ENCODE measurements around the gene ITPR3. TPM values are rescaled to one million over a fixed set of nuclear protein-coding genes. Genes with fewer than 3 reads are reported as not detected.

The ITPR3 gene
- total RNA-seq, 2 donors from 2014 or later, result 48.1 to 48.3 TPM

DNA sequence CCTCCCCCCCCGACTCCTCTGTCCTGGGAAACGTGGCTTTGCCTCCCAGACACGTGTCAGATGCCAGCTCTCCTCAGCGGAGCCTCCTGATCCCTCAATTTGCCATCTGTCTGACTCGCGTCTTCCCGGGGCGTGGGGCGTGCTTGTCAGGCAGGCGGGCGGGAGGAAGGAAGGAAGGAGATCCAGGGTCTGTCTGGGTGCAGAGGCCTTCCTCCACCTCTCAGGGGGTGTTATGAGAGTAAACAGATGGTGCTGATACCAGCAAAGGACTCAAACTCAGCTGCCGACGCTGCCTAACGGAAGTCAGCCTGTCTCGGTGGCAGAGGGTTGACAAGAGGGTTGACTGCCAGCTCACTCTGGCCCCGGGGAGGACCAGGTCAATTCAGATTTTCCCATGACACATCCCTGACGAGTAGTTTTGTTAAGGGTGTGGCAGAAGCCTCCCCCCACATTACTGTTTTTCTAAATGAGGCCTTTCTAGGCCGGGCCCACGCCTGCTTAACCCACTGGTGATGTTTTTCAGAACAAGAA is 73.3 kb downstream of the ITPR3 start:
- Mint-ChIP-seq H3K4me3 (peak overlapping the region; percentile 80), H3K4me1 (peaks cover 52% of the 10 kb centered on the region), H3K36me3 (ENCODE audit: low read depth) (peaks cover 6% of the 10 kb centered on the region), H3K27me3 (no peaks in the 10 kb centered on the region), H3K27ac (peak overlapping the region; percentile 99)
- ATAC-seq (peak; percentile 64), DNase-seq (peak; percentile 25 to 61 (median 34))
- H3K9me3 ChIP-seq (ENCODE audit: control insufficient read depth, low read length, poor library complexity, severe bottlenecking), result no peaks in the 10 kb centered on the region

DNA sequence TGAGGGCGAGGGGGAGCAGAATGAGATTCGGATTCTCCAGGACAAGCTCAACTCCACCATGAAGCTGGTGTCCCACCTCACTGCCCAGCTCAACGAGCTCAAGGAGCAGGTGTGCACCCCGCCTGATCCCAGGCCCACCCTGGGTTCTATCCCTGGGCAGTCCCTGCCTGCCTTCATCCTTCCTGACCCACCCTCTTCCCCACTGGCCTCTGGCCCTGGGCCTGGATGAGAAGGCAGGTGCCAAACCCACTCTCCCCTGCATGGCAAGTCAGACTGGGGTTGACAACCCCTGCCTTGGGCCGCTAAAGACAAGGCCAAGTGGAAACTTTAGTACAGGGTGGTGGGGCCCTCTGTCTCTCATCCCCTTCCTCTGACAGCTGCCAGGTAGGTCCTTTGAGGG is 73.9 kb downstream of the ITPR3 start:
- ATAC-seq (no peak), DNase-seq (no peak)
- peak overlapping the region; percentile 99 for H3K27ac Mint-ChIP-seq
- H3K27me3 Mint-ChIP-seq, result no peaks in the 10 kb centered on the region
- peaks cover 5% of the 10 kb centered on the region for H3K36me3 Mint-ChIP-seq (ENCODE audit: low read depth)
- peak overlapping the region; percentile 80 for H3K4me3 Mint-ChIP-seq
- H3K4me1 Mint-ChIP-seq, result peaks cover 52% of the 10 kb centered on the region
- H3K9me3 ChIP-seq (ENCODE audit: control insufficient read depth, low read length, poor library complexity, severe bottlenecking), result no peaks in the 10 kb centered on the region

DNA sequence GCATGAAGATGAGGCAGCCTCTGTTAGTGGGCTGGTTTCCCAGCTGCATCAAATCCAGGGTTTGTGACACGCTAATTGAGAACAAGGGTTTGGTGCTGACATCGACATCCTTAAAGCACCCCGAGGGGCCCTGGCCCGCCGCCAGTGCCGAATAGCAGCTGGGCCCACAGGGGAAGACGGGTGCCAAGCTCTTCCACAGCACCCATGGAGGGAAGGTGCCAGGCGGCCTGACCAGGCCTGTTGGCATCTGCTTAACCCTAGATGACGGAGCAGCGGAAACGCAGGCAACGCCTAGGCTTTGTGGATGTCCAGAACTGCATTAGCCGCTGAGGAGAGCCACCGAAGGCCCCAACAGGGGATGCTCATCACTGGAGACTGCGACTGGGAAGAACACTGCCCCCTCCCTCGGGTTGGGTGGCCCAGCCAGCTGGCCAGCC is 74.3 kb downstream of the ITPR3 start:
- H3K27me3 Mint-ChIP-seq, result no peaks in the 10 kb centered on the region
- H3K4me3 Mint-ChIP-seq, result peak overlapping the region; percentile 64
- DNase-seq (no peak), ATAC-seq (no peak)
- peaks cover 5% of the 10 kb centered on the region for H3K36me3 Mint-ChIP-seq (ENCODE audit: low read depth)
- H3K27ac Mint-ChIP-seq, result peak overlapping the region; percentile 99
- H3K4me1 Mint-ChIP-seq, result peaks cover 54% of the 10 kb centered on the region
- H3K9me3 ChIP-seq (ENCODE audit: control insufficient read depth, low read length, poor library complexity, severe bottlenecking), result no peaks in the 10 kb centered on the region

- H3K9me3 ChIP-seq (ENCODE audit: control insufficient read depth, low read length, poor library complexity, severe bottlenecking), result no peaks in the 10 kb centered on the region
- DNase-seq (no peak), ATAC-seq (no peak)
- H3K36me3 Mint-ChIP-seq (ENCODE audit: low read depth), result peaks cover 3% of the 10 kb centered on the region
- H3K4me1 Mint-ChIP-seq, result peaks cover 51% of the 10 kb centered on the region
- H3K27me3 Mint-ChIP-seq, result no peaks in the 10 kb centered on the region
- peak overlapping the region; percentile 99 for H3K27ac Mint-ChIP-seq
- H3K4me3 Mint-ChIP-seq, result peak overlapping the region; percentile 64
These were observed 75.0 kb downstream of the ITPR3 start for GRCh38 chr6:33696076-33696475.

DNA sequence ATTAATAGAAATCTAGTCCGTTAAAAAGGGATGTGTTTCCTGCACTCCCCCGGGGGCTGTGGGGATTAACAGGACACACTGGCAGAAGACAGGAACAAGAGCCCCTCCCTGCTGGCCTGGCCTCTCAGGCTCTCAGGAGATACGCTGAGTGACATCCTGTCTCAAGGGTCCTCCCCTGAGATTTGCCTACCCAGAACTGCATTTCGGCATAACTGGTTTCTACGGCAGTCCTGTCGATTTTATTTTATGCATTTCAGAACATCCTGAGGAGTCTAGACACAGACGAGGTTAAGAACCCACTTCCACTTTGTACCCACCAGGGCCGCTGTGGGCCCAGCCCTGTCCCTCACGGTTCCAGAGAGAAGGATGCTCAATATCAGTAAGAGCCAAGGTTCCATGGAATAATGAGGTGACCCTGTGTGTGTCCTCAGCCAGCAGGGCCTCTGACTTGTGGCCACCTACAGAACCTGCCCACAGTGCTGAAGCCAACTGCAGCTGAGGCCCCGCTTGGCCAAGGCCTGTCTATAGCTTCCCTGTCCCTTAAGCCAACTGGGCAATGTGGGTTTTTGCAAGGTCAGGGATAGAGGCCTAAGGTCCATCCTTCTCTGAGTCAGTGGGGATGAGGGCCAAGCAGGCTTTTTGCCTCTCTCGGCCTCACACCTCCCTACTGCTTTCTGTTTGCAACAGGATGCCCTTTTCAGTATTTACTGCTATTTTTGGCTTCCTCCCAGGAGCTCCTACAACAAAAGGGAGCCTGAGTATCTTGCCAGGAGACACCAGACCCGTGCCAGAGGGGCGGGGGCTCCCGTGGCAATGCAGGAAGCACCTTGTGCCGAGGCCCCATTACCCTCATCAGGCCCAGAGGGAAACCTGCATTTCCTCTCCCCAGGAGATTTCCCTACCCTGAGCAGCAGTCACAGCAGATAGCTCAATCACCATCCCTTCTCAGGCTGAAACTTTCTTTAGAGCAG is 75.7 kb downstream of the ITPR3 start:
- ATAC-seq, result peak; percentile 42
- peak overlapping the region; percentile 73 for H3K4me3 Mint-ChIP-seq
- peaks cover 3% of the 10 kb centered on the region for H3K36me3 Mint-ChIP-seq (ENCODE audit: low read depth)
- H3K9me3 ChIP-seq (ENCODE audit: control insufficient read depth, low read length, poor library complexity, severe bottlenecking), result no peaks in the 10 kb centered on the region
- no peaks in the 10 kb centered on the region for H3K27me3 Mint-ChIP-seq
- peaks cover 45% of the 10 kb centered on the region for H3K4me1 Mint-ChIP-seq
- H3K27ac Mint-ChIP-seq, result peak overlapping the region; percentile 99
- no peak for DNase-seq

- Mint-ChIP-seq H3K36me3 (ENCODE audit: low read depth) (no peaks in the 10 kb centered on the region), H3K27me3 (no peaks in the 10 kb centered on the region), H3K4me1 (peaks cover 38% of the 10 kb centered on the region), H3K27ac (peak overlapping the region; percentile 99), H3K4me3 (no peak overlapping the region)
- DNase-seq, result no peak
- ATAC-seq, result no peak
- no peaks in the 10 kb centered on the region for H3K9me3 ChIP-seq (ENCODE audit: control insufficient read depth, low read length, poor library complexity, severe bottlenecking)
These were observed 76.7 kb downstream of the ITPR3 start for GRCh38 chr6:33697845-33698244.

GRCh38 chr6:33698494-33698893 is 77.4 kb downstream of the ITPR3 start:
- no peak for ATAC-seq
- DNase-seq, result no peak
- Mint-ChIP-seq H3K4me1 (peaks cover 34% of the 10 kb centered on the region), H3K27me3 (no peaks in the 10 kb centered on the region), H3K4me3 (no peak overlapping the region), H3K27ac (peak overlapping the region; percentile 99), H3K36me3 (ENCODE audit: low read depth) (no peaks in the 10 kb centered on the region)
- no peaks in the 10 kb centered on the region for H3K9me3 ChIP-seq (ENCODE audit: control insufficient read depth, low read length, poor library complexity, severe bottlenecking)

- peak overlapping the region; percentile 99 for H3K27ac Mint-ChIP-seq
- no peak overlapping the region for H3K4me3 Mint-ChIP-seq
- no peak for ATAC-seq
- no peaks in the 10 kb centered on the region for H3K27me3 Mint-ChIP-seq
- peaks cover 32% of the 10 kb centered on the region for H3K4me1 Mint-ChIP-seq
- H3K9me3 ChIP-seq (ENCODE audit: control insufficient read depth, low read length, poor library complexity, severe bottlenecking), result no peaks in the 10 kb centered on the region
- no peaks in the 10 kb centered on the region for H3K36me3 Mint-ChIP-seq (ENCODE audit: low read depth)
- no peak for DNase-seq
These were observed 78.0 kb downstream of the ITPR3 start for GRCh38 chr6:33699131-33699530.

DNA sequence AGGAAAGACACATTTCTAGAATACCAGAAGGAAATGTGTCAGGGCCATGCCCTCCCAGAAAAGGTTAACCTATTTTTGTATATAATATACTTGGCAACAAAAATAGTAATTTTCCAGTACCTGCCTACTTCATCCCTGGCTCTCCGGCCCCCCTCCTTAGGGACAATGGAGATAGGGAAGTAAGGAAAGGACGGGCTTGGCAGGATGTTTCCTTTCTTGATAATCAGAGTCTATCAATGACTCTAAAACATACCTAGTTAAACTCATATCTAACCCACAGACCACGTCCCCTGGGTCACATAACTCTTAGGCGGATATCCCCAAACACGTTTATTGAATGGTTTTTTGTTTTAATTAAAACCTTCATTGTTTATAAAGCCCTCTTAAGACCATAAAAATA is 78.6 kb downstream of the ITPR3 start:
- DNase-seq (no peak), ATAC-seq (no peak)
- peaks cover 28% of the 10 kb centered on the region for H3K4me1 Mint-ChIP-seq
- H3K9me3 ChIP-seq (ENCODE audit: control insufficient read depth, low read length, poor library complexity, severe bottlenecking), result no peaks in the 10 kb centered on the region
- no peak overlapping the region for H3K4me3 Mint-ChIP-seq
- peak overlapping the region; percentile 83 for H3K27ac Mint-ChIP-seq
- H3K36me3 Mint-ChIP-seq (ENCODE audit: low read depth), result no peaks in the 10 kb centered on the region
- no peaks in the 10 kb centered on the region for H3K27me3 Mint-ChIP-seq

DNA sequence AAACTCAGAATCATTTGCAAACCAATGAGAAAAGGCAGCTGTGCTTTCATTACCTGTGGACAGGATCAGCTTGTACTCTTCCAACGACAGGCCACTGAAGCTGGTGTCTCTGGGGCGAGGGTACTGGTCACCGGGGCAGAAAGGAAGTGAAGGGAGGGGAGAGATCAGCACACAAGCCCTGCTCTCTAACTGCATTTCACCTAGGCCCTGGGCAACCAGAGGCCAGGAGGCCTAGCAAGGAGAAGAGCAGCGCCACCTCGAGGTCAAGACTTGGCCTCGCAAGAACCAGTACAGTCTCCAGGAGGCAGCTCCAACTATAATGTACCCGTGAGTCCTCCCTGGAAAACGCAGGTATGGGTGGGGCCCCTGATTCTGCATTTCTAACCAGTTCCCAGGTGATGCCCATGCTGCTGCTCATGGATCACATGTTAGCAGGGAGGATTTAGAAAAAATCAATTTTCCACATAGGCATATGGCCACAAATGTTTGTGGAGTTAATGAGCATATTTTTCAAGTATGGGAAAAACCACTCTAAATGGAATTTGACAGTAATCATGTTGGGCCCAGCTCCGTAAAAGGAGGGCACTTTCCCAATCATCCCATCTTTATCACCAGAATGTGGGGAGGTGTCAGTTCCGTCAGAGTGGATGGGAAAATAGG is 79.4 kb downstream of the ITPR3 start:
- H3K9me3 ChIP-seq (ENCODE audit: control insufficient read depth, low read length, poor library complexity, severe bottlenecking), result no peaks in the 10 kb centered on the region
- H3K36me3 Mint-ChIP-seq (ENCODE audit: low read depth), result no peaks in the 10 kb centered on the region
- DNase-seq (peak; percentile 47 to 72 (median 57)), ATAC-seq (peak; percentile 76)
- peak overlapping the region; percentile 83 for H3K27ac Mint-ChIP-seq
- peaks cover 25% of the 10 kb centered on the region for H3K4me1 Mint-ChIP-seq
- no peak overlapping the region for H3K4me3 Mint-ChIP-seq
- H3K27me3 Mint-ChIP-seq, result no peaks in the 10 kb centered on the region

GRCh38 chr6:33702345-33702977 is 81.3 kb downstream of the ITPR3 start:
- Mint-ChIP-seq H3K4me1 (peaks cover 10% of the 10 kb centered on the region), H3K27ac (peak overlapping the region; percentile 14), H3K36me3 (ENCODE audit: low read depth) (no peaks in the 10 kb centered on the region), H3K27me3 (no peaks in the 10 kb centered on the region), H3K4me3 (no peak overlapping the region)
- ATAC-seq (peak; percentile 74), DNase-seq (no peak)
- H3K9me3 ChIP-seq (ENCODE audit: control insufficient read depth, low read length, poor library complexity, severe bottlenecking), result no peaks in the 10 kb centered on the region

DNA sequence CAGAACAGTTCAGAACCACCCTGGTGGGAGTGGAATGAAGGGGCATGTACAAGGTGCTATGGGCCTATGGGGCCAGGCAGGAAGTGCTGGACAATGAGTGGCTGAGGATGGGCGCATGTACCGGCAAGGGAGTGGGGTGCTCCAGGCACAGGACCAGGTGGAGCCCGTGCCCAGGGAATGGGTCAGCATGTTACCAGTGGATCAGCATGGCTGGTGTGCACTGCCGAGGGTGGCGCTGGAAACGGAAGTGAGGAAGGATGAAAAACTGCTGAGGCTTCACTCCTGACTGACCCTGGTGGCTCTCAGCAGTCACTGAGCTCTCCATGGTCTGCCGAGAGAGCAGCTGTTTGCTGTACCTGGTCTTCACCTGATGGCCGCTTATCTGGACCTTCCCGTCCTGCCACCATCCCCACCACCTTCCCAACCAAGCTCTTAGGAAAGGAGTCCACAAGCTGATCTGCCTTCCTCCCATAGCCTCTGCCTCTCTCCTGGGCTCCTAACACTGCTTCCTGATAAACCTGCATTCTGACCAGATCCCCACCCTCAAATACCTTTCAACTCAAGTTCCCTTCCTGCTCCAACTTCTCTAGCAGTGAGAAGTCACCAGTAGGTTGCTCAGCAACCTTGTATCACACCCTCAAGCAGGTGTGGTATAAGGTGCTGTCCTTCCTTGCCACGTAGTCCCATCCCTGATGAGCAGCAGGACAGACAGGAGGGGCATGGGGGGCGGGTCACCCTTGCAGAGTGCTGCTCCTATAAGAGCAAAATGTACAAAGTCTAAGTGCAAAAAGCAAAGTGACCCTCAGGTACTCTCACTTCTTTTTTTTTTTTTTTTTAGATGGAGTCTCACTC is 83.3 kb downstream of the ITPR3 start:
- H3K27ac Mint-ChIP-seq, result peak overlapping the region; percentile 19
- H3K4me1 Mint-ChIP-seq, result peaks cover 15% of the 10 kb centered on the region
- no peak for ATAC-seq
- DNase-seq, result no peak
- no peaks in the 10 kb centered on the region for H3K27me3 Mint-ChIP-seq
- peaks cover 3% of the 10 kb centered on the region for H3K36me3 Mint-ChIP-seq (ENCODE audit: low read depth)
- H3K9me3 ChIP-seq (ENCODE audit: control insufficient read depth, low read length, poor library complexity, severe bottlenecking), result no peaks in the 10 kb centered on the region
- H3K4me3 Mint-ChIP-seq, result no peak overlapping the region
